Activated CD8-positive, alpha-beta memory T cell treated with anti-CD3 and anti-CD28 coated beads for 1 hour (primary cell): ENCODE data around the gene JKAMP.

Experiments
- DNase-seq, 2 donors: peaks; one replicate each; pipeline ENCODE4 v3.0.0-alpha.2; 2020; ENCODE audit warnings: low read depth in 1 of 2; ENCODE audit errors: extremely low read depth in 1 of 2

Gene JKAMP

GRCh38 chr14:59480166-59480565, 4.2 kb upstream of the JKAMP start:
- DNase-seq, result no peak

- DNase-seq, result no peak
Observed at GRCh38 chr14:59481407-59481806, 2.9 kb upstream of the JKAMP start.

- no peak for DNase-seq
Observed at GRCh38 chr14:59481871-59482540, 2.3 kb upstream of the JKAMP start.

- DNase-seq, result no peak
Observed at GRCh38 chr14:59482541-59483331, 1.6 kb upstream of the JKAMP start.

GRCh38 chr14:59483363-59483762, 954 bp upstream of the JKAMP start:
- DNase-seq, result no peak

GRCh38 chr14:59484639-59485175, 390 bp downstream of the JKAMP start:
- no peak for DNase-seq

GRCh38 chr14:59490756-59491155, 6.4 kb downstream of the JKAMP start:
- DNase-seq, result no peak

GRCh38 chr14:59492384-59492783, 8.1 kb downstream of the JKAMP start:
- no peak for DNase-seq

- DNase-seq, result no peak
Observed at GRCh38 chr14:59500732-59501131, 16.4 kb downstream of the JKAMP start.

- DNase-seq, result no peak
Observed at GRCh38 chr14:59503256-59503655, 18.9 kb downstream of the JKAMP start.

- DNase-seq, result no peak
Observed at GRCh38 chr14:59507063-59507751, 22.9 kb downstream of the JKAMP start.

- DNase-seq, result no peak
Observed at GRCh38 chr14:59507752-59508103, 23.4 kb downstream of the JKAMP start.

- no peak for DNase-seq
Observed at GRCh38 chr14:59509101-59509500, 24.8 kb downstream of the JKAMP start.

GRCh38 chr14:59510001-59510400, 25.7 kb downstream of the JKAMP start:
- DNase-seq, result no peak

GRCh38 chr14:59510966-59511365, 26.6 kb downstream of the JKAMP start:
- no peak for DNase-seq

GRCh38 chr14:59511916-59512575, 27.7 kb downstream of the JKAMP start:
- DNase-seq, result no peak

- no peak for DNase-seq
Observed at GRCh38 chr14:59520224-59520623, 35.9 kb downstream of the JKAMP start.

GRCh38 chr14:59529189-59529588, 44.9 kb downstream of the JKAMP start:
- no peak for DNase-seq

- DNase-seq, result no peak
Observed at GRCh38 chr14:59530349-59530748, 46.0 kb downstream of the JKAMP start.

GRCh38 chr14:59532419-59532818, 48.1 kb downstream of the JKAMP start:
- no peak for DNase-seq

- no peak for DNase-seq
Observed at GRCh38 chr14:59534361-59534987, 50.2 kb downstream of the JKAMP start.
